ENCODE results near the gene WASF1.
"Not testable (repeated sequence)": the region's sequence is repeated elsewhere in the genome, so short reads cannot be mapped to it uniquely, and the experiment has no call there.

Gene WASF1

DNA sequence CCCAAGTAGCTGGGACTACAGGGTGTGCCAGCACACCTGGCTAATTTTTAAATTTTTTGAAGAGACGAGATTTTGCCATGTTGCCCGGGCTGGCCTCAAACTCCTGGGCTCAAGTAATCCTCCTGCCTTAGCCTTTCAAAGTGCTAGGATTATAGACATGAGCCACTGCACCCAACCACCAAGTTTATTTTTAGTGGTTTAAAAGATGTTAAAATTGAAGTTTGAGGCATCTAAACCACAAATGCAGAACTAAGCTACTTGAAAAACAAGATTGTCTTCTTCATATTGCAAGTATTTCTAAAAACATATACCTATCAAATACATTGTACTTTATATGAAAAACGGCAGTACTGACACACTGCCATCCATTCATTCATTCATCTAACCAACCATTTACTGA is 31.6 kb downstream of the WASF1 start:
- Histone ChIP-seq H3K27me3 (ENCODE audit: control insufficient read depth, insufficient read depth, low read length) (no peaks in the 10 kb centered on the region), H3K36me3 (ENCODE audit: control insufficient read depth, insufficient read depth, low read length) (no peaks in the 10 kb centered on the region), H3K9ac (ENCODE audit: low read length) (no peak overlapping the region), H3K27ac (ENCODE audit: low read depth, low read length) (no peak overlapping the region), H3K4me1 (ENCODE audit: control insufficient read depth, insufficient read depth, low read length) (no peaks in the 10 kb centered on the region), H3K4me3 (ENCODE audit: low read length) (no peak overlapping the region)

DNA sequence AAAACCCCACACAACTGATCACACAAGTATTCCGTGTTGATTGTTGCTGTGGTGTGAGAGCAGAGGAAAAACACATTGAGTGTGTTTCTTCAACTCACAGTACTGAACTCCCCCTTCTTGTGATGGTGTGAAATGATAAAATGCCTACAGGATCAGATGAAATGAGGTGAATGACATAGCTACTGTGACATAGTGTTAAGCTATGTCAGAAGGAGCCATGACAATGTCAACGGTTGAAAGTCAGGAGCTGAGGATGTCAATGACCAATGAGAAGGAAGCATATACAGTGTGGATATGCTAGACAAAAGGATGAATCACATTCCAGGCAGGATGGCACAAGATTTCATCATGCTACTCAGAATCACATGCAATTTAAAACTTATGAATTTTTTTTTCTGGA is 38.8 kb downstream of the WASF1 start:
- H3K36me3 ChIP-seq (ENCODE audit: control insufficient read depth, insufficient read depth, low read length) = no peaks in the 10 kb centered on the region
- no peaks in the 10 kb centered on the region for H3K27me3 ChIP-seq (ENCODE audit: control insufficient read depth, insufficient read depth, low read length)
- no peaks in the 10 kb centered on the region for H3K4me1 ChIP-seq (ENCODE audit: control insufficient read depth, insufficient read depth, low read length)
- no peak overlapping the region for H3K9ac ChIP-seq (ENCODE audit: low read length)
- no peak overlapping the region for H3K4me3 ChIP-seq (ENCODE audit: low read length)
- no peak overlapping the region for H3K27ac ChIP-seq (ENCODE audit: low read depth, low read length)

DNA sequence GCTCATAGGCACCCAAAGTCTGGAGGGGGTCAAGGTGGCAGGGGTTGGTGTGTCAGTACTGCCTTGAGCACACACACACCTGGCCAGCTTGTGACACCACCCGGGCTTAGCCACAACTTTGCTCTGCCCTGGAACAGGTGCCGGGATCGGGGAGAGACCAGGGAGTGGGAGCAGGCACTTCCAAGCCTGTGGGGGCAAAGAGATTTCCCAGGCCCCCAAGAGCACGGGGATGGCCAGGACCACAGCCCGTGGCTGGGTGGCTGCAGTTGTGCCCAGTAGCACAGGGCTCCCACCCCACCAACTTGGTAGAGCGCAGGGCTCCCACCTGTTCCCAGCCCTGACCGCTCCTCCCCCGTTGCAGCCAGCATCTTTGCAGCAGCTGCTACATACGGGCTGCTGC is 40.4 kb downstream of the WASF1 start:
- no peaks in the 10 kb centered on the region for H3K4me1 ChIP-seq (ENCODE audit: control insufficient read depth, insufficient read depth, low read length)
- H3K27ac ChIP-seq (ENCODE audit: low read depth, low read length) = no peak overlapping the region
- no peaks in the 10 kb centered on the region for H3K36me3 ChIP-seq (ENCODE audit: control insufficient read depth, insufficient read depth, low read length)
- no peak overlapping the region for H3K9ac ChIP-seq (ENCODE audit: low read length)
- no peaks in the 10 kb centered on the region for H3K27me3 ChIP-seq (ENCODE audit: control insufficient read depth, insufficient read depth, low read length)
- H3K4me3 ChIP-seq (ENCODE audit: low read length) = no peak overlapping the region

DNA sequence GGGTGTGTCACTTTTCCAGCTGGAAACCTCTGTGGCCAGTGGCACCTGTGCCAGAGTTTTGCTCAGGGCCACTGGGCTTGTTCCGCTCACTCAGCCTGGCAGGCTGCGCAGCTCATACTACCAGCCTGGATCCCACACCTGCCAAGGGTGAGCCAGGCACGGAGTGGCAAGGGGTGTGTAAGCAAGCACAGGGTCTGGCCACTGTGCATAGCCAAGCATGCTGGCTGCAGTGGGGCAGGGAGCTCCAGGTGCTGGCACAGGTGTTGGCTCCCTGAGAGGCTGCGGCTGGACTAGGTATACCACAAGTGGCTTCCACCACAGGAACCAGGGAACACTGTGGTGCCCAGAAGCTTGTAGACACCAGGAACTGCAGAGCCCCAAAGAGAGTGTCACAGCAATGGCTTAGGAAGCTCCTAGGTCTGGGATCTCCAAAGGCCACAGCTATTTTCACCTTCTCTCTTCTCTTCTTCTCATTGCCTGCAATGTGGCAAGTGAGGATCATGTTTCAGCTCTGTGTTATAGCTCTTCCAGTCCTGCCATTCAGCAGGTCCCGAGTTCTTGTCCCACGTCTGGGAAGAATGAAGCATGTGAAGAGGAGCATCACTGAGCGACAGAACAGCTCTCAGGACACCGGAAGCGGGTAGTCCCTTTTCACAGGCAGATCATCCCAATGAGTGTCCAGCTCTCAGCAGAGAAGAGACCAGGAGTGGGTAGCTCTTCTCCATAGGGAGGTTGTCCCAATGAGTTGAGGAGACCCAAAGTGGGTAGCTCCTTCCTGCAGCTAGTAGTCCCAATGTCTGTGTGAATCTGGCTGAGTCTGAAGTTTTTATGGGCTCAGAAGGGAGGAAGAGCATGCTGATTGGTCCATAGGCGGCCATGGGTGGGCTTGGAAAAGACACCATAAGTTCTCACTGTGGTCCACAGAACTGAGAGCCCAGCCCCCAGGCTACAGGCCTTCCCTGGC is 41.3 kb downstream of the WASF1 start:
- no peak overlapping the region for H3K9ac ChIP-seq (ENCODE audit: low read length)
- no peak overlapping the region for H3K4me3 ChIP-seq (ENCODE audit: low read length)
- H3K27ac ChIP-seq (ENCODE audit: low read depth, low read length) = no peak overlapping the region
- H3K4me1 ChIP-seq (ENCODE audit: control insufficient read depth, insufficient read depth, low read length) = no peaks in the 10 kb centered on the region
- no peaks in the 10 kb centered on the region for H3K27me3 ChIP-seq (ENCODE audit: control insufficient read depth, insufficient read depth, low read length)
- H3K36me3 ChIP-seq (ENCODE audit: control insufficient read depth, insufficient read depth, low read length) = no peaks in the 10 kb centered on the region

DNA sequence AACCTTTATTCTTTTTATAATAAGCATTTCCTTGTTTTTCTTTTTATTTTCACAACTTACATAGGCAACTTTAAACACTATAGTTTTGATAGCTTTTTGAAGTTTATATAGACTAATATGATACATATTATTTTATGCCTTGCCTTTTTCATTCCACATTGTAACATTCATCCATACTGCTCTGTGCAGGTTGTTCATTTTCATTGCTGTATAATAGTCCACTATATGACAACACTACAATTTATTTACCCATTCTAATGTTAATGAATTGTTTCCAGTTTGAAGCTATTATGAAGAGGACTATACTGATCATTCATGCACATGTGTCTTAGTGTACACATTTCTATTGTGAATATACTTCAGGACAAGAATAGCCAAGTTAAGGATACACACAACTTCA is 49.1 kb downstream of the WASF1 start:
- no peak overlapping the region for H3K9ac ChIP-seq (ENCODE audit: low read length)
- no peaks in the 10 kb centered on the region for H3K27me3 ChIP-seq (ENCODE audit: control insufficient read depth, insufficient read depth, low read length)
- no peak overlapping the region for H3K27ac ChIP-seq (ENCODE audit: low read depth, low read length)
- no peak overlapping the region for H3K4me3 ChIP-seq (ENCODE audit: low read length)
- H3K4me1 ChIP-seq (ENCODE audit: control insufficient read depth, insufficient read depth, low read length) = no peaks in the 10 kb centered on the region
- no peaks in the 10 kb centered on the region for H3K36me3 ChIP-seq (ENCODE audit: control insufficient read depth, insufficient read depth, low read length)

DNA sequence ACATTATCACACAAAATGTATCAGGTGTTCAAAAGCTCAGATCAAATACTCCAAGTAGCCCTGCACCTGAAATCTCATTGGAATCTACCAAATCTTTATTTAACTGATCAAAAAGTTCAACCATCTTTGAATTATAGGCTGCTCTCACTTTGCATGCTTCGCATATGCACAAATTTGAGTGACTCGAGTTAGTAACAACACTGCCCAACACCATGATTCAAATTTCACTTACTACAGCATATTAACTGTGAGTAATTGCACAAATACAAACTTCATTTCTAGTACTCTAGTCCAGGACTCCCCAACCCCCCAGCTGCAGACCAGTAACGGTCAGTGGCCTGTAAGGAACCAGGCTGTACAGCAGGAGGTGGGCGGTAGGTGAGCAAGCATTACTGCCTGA is 51.1 kb downstream of the WASF1 start:
- Histone ChIP-seq H3K9ac (ENCODE audit: low read length) (no peak overlapping the region), H3K36me3 (ENCODE audit: control insufficient read depth, insufficient read depth, low read length) (no peaks in the 10 kb centered on the region), H3K27me3 (ENCODE audit: control insufficient read depth, insufficient read depth, low read length) (no peaks in the 10 kb centered on the region), H3K4me1 (ENCODE audit: control insufficient read depth, insufficient read depth, low read length) (no peaks in the 10 kb centered on the region), H3K27ac (ENCODE audit: low read depth, low read length) (no peak overlapping the region), H3K4me3 (ENCODE audit: low read length) (no peak overlapping the region)

DNA sequence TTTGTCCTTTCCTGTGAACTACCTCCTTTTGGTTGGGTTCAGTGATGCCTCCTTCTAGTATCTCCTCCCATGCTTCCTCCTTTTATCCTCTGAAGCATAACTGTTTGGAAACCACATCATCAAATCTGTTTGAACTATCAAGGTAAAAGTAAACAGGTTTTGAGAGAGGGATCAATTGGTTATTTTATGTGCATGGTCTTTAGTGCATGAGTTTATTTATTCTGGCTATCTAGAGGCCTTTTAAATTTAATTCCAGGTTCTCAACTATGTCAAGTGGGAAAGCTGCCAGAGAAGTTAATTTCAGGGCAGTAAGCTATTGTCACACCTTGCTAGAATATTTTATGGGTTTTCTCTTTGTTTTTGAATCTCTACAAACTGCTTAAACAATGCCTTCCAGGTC is 54.1 kb downstream of the WASF1 start:
- H3K27me3 ChIP-seq (ENCODE audit: control insufficient read depth, insufficient read depth, low read length) = no peaks in the 10 kb centered on the region
- H3K4me3 ChIP-seq (ENCODE audit: low read length) = no peak overlapping the region

DNA sequence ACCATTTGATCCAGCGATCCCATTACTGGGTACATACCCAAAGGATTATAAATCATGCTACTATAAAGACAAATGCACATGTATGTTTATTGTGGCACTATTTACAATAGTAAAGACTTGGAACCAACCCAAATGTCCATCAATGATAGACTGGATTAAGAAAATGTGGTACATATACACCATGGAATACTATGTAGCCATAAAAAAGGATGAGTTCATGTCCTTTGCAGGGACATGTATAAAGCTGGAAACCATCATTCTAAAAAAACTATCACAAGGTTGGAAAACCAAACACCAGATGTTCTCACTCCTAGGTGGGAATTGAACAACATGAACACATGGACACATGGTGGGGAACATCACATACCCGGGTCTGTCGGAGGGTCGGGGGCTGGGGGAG is 57.8 kb downstream of the WASF1 start:
- H3K27me3 ChIP-seq (ENCODE audit: control insufficient read depth, insufficient read depth, low read length); H3K36me3 ChIP-seq (ENCODE audit: control insufficient read depth, insufficient read depth, low read length); H3K9ac ChIP-seq (ENCODE audit: low read length); H3K4me1 ChIP-seq (ENCODE audit: control insufficient read depth, insufficient read depth, low read length); H3K4me3 ChIP-seq (ENCODE audit: low read length); H3K27ac ChIP-seq (ENCODE audit: low read depth, low read length): not testable (repeated sequence)

More for the DNA sequence above, 54.1 kb downstream of the WASF1 start:
- no peak overlapping the region for H3K27ac ChIP-seq (ENCODE audit: low read depth, low read length)
- H3K9ac ChIP-seq (ENCODE audit: low read length) = no peak overlapping the region
- H3K4me1 ChIP-seq (ENCODE audit: control insufficient read depth, insufficient read depth, low read length) = no peaks in the 10 kb centered on the region
- H3K36me3 ChIP-seq (ENCODE audit: control insufficient read depth, insufficient read depth, low read length) = no peaks in the 10 kb centered on the region

DNA sequence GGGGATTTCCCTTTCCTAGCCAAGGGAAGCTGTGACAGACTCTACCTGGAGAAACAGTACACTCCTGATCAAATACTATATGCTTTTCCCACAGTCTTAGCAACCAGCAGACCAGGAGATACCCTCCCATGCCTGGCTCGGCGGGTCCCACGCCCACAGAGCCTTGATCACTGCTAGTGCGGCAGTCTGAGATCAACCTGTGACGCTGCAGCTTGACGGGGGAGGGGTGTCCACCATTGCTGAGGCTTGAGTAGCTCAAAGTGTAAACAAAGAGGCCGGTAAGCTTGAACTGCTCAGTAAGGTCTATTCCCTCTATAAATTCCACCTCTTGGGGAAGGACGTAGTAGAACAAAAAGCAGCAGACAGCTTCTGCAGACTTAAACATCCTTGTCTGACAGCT is 63.2 kb downstream of the WASF1 start:
- Histone ChIP-seq H3K27ac (ENCODE audit: low read depth, low read length) (no peak overlapping the region), H3K4me3 (ENCODE audit: low read length) (no peak overlapping the region), H3K9ac (ENCODE audit: low read length) (no peak overlapping the region), H3K4me1 (ENCODE audit: control insufficient read depth, insufficient read depth, low read length) (no peaks in the 10 kb centered on the region), H3K27me3 (ENCODE audit: control insufficient read depth, insufficient read depth, low read length) (no peaks in the 10 kb centered on the region), H3K36me3 (ENCODE audit: control insufficient read depth, insufficient read depth, low read length) (no peaks in the 10 kb centered on the region)

DNA sequence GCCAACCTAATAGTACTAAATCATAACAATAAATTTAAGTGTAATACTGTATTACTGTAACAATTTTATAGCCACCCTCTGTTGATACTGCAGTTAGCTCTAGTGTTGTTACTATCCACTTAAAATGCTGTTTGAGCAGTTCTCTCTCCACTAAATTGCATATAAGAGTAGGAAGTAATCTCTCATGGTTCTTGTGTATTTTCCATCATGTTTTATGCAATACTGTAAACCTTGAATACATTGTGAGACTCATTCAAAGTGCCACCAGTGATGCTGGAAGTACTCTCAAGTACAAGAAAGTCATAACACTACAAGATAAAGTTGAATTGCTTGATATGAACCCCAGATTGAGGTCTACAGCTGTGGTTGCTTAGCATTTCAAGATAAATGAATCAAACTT is 65.5 kb downstream of the WASF1 start:
- Histone ChIP-seq H3K4me1 (ENCODE audit: control insufficient read depth, insufficient read depth, low read length) (no peaks in the 10 kb centered on the region), H3K36me3 (ENCODE audit: control insufficient read depth, insufficient read depth, low read length) (no peaks in the 10 kb centered on the region), H3K27me3 (ENCODE audit: control insufficient read depth, insufficient read depth, low read length) (no peaks in the 10 kb centered on the region), H3K9ac (ENCODE audit: low read length) (no peak overlapping the region), H3K4me3 (ENCODE audit: low read length) (no peak overlapping the region), H3K27ac (ENCODE audit: low read depth, low read length) (no peak overlapping the region)

DNA sequence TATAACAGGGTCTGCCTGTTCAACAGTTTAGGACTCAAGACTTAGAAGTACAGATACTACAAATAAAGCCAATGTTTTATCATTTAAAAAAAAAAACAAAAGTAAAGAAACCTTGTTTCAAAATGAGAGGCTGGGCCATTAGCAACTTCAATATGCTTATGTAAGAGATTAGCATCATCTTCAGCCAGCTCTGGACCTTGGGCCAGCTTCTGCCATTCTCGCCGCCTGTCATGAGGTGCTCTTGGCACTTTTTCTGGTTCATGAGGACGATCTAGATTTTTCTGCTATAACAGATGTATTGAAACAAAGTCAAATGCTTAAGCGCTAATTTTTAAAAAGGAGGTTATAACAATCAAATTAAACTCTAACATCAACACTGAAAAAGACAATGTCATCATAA is 74.2 kb downstream of the WASF1 start:
- H3K36me3 ChIP-seq (ENCODE audit: control insufficient read depth, insufficient read depth, low read length) = peaks cover 4% of the 10 kb centered on the region

DNA sequence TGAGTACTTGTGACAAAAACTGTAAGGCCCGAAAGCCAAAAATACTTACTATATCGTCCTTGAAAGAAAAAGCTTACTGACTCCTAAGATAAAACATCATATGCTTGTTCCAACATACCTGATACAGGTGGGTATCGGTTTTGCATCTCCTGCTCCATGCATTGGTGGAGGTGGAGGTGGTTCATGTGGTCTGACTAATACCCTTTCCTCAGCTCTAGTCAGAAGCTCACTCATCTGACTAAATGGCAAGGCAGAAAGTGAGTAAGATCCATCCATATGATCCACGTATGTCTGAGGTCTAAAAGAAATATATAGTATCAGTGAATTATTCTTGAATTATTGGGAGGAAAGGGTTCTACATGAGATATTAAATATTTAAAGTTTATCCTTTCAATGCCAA is 76.2 kb downstream of the WASF1 start:
- Histone ChIP-seq H3K4me3 (ENCODE audit: low read length) (no peak overlapping the region), H3K27ac (ENCODE audit: low read depth, low read length) (no peak overlapping the region), H3K36me3 (ENCODE audit: control insufficient read depth, insufficient read depth, low read length) (peaks cover 4% of the 10 kb centered on the region), H3K27me3 (ENCODE audit: control insufficient read depth, insufficient read depth, low read length) (no peaks in the 10 kb centered on the region), H3K4me1 (ENCODE audit: control insufficient read depth, insufficient read depth, low read length) (no peaks in the 10 kb centered on the region), H3K9ac (ENCODE audit: low read length) (no peak overlapping the region)

More for the DNA sequence above, 74.2 kb downstream of the WASF1 start:
- Histone ChIP-seq H3K27me3 (ENCODE audit: control insufficient read depth, insufficient read depth, low read length) (no peaks in the 10 kb centered on the region), H3K9ac (ENCODE audit: low read length) (no peak overlapping the region), H3K27ac (ENCODE audit: low read depth, low read length) (no peak overlapping the region), H3K4me1 (ENCODE audit: control insufficient read depth, insufficient read depth, low read length) (no peaks in the 10 kb centered on the region), H3K4me3 (ENCODE audit: low read length) (no peak overlapping the region)

DNA sequence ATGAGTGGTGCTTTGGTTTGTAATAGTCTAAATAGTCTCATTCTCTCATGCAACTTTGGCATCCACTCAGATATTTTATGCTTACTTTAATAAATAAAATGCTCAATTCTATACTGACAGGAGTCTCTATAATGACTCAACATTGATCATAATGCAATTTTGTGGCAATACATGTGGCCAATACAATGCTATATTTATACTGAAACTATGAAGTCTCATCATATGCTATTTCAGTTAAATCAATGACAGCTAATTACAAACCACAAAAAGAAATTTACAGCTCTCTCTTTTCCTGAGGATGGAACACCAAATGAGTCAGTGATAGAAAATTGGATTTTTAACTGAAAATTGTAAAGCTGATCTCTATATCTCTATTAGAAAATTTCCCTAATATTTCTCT is 77.1 kb downstream of the WASF1 start:
- no peaks in the 10 kb centered on the region for H3K27me3 ChIP-seq (ENCODE audit: control insufficient read depth, insufficient read depth, low read length)
- no peak overlapping the region for H3K4me3 ChIP-seq (ENCODE audit: low read length)
- H3K9ac ChIP-seq (ENCODE audit: low read length) = no peak overlapping the region
- H3K36me3 ChIP-seq (ENCODE audit: control insufficient read depth, insufficient read depth, low read length) = peaks cover 4% of the 10 kb centered on the region
- no peak overlapping the region for H3K27ac ChIP-seq (ENCODE audit: low read depth, low read length)
- no peaks in the 10 kb centered on the region for H3K4me1 ChIP-seq (ENCODE audit: control insufficient read depth, insufficient read depth, low read length)

All from rectal smooth muscle tissue (tissue), 1 donor.